Measurements from ENCODE around the gene AGAP3.

Gene AGAP3

DNA sequence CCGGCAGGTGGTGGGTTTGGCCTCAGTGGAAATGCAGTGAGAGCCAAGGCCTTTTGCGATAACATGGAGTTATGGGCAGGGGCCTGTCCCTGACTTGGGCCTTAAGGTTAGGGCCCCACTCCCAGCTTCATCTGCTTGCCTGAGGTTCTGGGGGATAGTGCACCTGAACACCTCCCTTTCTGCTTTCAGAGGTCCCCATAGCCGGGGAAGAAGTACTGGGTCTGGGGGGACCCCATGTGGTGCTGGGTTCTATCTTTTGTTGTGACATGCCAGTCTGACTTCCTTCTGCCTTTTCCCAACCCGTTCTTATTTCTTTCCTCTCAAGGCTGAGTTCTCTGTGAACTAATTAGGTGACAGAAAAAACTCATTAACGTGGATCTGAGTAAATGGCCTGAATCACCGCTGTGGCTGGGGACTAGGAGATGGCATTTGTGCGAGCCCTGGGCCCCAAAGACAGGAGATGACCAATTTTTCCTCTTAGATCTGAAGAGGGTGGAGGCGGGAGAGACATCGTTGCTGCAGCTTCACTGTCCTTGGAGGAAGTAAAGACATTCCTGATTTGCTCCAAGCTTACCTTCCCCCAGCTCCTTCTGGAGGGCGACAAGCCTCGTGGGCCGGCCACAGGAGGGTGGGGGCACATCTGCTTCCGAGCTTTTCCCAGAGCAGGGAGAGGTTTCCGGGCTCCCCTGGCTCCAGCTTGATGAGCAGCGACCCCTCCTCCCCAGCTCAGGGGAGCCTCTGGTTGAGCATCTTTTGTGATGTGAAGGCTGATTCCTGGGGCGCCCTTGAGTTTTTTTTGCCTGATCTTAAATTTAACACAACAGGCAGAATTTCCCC is 2.0 kb downstream of the AGAP3 start:
- no peak for DNase-seq

DNA sequence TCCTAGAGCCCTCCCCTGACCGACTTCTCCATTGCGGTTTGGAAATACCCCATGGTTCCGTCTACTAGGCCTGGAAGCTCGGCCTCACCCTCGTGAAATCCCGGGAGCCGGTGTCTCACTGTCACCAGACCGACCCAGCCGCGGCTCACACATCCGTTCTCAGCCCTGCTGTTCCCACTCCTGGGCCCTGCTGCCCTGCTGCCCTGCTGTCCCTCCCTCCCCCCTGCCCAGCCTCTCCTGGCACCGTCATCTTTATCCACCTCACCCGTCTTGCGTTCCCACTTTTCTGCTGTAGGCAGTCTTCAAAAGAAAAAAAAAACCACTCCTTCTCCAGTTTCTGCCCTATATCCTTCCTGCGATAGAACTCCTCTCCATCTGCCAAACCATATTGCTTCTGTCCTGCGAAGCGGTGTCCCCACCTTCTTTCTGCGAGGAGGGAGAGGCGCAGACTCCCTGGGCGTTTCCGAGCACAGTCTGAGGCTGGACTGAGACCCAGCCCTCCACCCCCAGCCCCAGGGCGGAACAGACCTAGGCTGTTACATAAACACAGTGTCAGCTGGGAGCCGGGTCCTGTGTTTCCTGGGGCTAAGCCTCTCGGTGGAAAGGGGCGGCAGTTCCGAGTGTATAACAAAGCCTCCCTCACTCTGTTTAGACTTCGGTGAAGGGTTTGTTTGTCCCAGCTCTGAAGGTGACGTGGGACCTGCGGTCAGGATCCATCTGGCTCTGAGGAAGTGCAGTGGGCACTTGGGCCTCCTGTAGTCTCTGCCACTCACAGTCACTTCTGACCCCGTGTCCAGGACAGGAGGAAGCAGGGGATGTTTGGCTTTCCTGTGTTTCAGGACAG is 2.8 kb downstream of the AGAP3 start:
- no peak for DNase-seq

DNA sequence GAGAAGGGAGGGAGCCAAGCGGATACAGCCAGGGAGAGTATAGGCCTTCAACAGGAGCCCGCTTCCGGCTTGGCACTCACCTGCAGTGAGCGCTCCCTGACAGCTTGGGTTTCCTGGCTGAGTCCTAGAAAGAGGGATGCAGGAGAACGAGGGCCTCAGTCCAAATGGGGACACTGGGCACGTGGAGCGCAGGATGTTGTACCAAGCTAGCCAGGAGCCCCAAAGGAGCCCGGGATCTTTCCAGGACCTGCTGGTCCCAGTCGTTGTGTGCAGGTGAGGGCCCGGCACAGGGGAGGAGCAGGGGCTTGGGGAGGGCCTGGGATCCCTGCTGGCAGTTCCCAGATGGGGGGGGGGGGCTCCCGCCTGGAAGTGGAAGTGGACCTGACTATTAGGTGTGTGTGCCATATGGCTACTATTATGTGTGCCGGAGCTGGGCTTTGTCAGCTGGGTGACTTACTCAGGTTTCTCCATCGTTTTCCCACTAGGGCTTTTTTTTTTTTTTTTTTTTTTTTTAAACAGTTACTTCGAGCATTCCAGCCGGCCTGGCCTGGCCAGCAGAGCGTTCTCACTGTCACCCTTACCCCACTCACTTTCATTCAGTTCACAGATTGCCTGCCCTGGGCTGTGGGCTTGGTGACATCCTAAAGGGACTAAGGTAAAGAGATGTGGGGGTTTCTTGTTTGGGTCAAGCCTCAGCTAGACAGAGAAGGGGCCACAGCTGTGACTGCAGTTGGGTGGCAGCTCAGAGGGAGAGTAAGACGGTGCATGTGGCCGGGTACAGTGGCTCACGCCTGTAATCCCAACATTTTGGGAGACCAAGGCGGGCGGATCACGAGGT is 3.8 kb downstream of the AGAP3 start:
- no peak for DNase-seq

DNA sequence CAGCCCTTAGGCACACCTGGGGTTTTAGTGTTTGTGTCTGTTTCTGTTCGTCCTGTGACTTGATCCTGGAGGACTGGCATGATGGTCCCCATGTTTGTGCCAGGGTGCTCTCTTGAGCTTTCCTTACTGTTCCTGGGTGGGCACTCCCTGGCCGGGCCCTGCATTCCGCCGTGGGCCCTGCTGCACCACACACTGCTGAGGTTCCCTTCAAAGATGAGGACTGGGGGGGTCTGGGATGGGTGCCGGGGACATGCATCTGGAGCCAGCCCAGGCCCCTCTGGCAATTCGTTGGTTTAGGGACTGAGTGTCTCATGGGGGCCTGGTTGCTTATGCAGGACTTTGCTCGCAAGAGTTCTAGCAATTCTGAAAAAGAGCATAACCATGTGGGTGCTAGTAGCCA is 4.7 kb downstream of the AGAP3 start:
- no peak for DNase-seq

- DNase-seq: no peak
These were observed 5.2 kb downstream of the AGAP3 start for GRCh38 chr7:151091431-151091830.

GRCh38 chr7:151091988-151092387 is 5.7 kb downstream of the AGAP3 start:
- no peak for DNase-seq

DNA sequence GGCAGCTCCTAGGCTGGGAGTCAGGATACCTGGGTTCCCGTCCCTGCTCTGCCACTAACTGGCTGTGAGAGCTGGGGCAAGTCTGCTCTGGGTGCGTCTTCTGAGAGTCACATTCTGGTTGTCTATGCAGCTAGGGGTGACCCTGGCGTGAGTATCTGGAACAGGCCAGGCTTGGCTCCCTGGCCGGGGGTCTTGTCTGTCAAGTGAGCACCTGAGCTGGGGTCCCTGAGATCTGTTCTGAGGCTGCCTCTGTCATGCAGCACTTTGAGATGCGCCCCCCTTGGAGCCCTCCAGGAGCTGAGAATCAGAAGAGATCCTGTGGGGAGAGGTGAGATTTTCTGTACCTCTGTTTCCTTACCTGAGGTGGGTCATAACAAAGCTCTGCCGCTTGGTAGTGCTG is 7.5 kb downstream of the AGAP3 start:
- no peak for DNase-seq

DNA sequence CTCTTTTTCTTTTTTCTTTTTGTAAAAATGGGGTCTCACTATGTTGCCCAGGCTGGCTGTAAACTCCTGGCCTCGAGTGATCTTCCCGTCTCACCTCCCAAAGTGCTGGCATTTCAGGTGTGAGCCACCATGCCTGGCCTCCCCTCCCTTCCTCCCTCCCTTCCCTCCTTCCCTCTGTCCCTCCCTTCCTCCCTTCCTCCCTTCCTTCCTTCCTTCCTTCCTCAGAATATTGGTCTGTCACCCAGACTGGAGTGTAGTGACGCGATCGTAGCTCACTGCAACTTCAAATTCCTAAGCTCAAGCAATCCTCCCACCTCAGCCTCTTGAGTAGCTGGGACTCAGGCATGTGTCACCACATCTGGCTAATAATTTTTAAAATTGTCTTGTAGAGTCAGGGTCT is 8.4 kb downstream of the AGAP3 start:
- no peak for DNase-seq

- no peak for DNase-seq
These were observed 9.0 kb downstream of the AGAP3 start for GRCh38 chr7:151095123-151095797.

GRCh38 chr7:151095828-151096475 is 9.7 kb downstream of the AGAP3 start:
- no peak for DNase-seq

- no peak for DNase-seq
These were observed 13.4 kb downstream of the AGAP3 start for GRCh38 chr7:151099486-151100211.

GRCh38 chr7:151100921-151101320 is 14.6 kb downstream of the AGAP3 start:
- DNase-seq: no peak

DNA sequence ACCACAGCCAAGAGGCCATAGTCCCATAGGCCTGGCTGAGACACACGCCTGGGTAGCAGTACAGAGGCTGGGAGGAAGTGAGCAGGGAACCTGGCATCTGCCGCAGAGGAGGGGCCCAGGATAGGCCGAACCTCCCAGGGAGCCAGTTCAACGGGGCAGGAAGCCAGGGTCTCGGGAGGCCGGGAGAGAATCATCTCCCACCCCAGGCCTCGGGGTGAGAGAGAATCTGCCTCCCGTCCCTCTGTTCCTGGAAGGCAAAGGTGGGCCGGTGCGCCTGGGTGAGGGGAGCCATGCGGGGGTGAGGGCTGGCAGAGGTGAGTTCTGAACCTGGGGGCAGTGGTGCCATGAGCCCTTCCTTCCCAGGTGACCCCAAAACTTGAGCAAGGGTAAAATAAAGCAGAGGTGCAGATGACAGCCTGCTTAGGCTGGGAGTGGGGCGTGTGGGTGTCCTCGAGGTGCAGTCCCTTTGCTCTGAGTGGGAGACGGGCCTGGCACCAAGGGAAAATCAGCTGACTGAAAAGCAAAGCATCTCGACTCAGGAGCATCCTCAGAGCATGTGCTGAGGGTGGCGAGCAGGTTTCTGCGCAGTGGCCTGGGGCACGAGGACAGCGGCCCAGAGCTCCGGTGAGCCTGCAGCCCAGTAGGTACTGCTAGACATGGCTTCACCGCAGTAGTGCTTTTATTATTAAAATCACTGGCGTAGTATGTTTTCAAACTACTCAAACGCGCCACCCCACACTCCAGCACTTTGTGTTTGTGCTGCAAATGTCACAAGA is 15.5 kb downstream of the AGAP3 start:
- no peak for DNase-seq

- DNase-seq: no peak
These were observed 16.7 kb downstream of the AGAP3 start for GRCh38 chr7:151102991-151103390.

- no peak for DNase-seq
These were observed 17.7 kb downstream of the AGAP3 start for GRCh38 chr7:151103973-151104372.

GRCh38 chr7:151104411-151105235 is 18.3 kb downstream of the AGAP3 start:
- DNase-seq: no peak

DNA sequence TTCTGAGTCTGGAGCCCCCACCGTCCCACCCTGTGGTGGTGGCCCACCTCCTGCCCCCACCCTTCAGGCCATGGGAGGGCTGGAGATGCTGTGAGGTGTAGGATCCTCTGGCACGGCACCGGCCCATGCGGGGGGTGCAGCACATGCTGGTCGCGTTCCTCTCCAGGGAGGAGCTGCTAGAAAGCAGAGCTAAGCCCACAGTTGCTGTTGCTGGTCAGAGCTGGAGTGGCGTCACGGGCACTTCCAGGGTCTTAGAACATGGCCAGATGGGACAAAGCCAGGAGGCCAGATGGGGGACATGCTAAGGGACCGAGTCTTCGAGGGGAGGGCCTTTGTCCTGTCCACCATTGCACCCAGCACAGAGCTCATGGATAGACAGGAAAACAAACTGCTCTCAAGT is 21.6 kb downstream of the AGAP3 start:
- DNase-seq: no peak

DNA sequence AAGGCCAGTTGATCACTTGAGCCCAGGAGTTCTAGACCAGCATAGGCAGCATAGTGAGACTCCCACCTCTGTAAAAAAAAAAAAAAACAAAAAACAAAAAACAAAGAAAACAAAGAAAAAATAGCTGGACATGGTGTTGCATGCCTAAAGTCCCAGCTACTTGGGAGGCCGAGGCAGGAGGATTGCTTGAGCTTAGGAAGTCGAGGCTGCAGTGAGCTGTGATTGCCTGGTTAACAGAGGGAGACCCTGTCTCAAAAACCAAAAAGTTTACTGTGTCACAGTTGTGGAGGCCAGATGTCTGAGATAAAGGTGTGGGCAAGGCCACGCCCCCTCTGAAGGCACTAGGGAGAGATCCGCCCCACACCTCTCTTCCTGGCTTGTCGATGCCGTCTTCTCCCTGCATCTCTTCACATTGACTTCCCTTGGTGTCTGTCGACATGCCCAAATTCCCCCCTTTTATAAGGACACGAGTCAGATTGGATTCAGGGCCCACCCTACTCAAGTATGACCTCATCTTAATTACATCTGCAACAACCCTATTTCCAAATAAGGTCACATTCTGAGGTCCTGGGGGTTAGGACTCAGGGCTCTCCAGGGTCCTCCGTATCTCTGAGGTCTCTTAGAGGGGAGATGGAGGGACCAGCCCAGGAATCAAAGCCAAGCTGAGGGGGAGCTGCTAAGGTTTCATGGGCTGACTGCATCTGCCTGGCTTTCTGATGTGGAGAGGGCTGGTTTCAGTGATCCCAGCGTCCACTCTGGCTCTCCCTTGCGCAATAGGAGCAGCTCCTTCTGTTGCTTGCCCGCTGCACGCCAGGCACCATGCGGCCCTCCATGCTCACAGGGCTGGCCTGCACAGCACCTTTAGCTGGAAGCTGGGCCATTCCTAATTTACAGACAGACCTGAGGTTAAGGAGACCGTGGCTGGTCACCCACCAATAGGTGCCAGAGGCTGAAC is 23.1 kb downstream of the AGAP3 start:
- no peak for DNase-seq
